CD4-positive, alpha-beta T cell treated with Interleukin-15 for 4 hours (primary cell): ENCODE results near the gene GPR108.
"Not testable (repeated sequence)": the region's sequence is repeated elsewhere in the genome, so short reads cannot be mapped to it uniquely, and the experiment has no call there.

Experiments
- DNase-seq: peaks from one replicate; pipeline ENCODE4 v3.0.0-alpha.2; 2020; ENCODE audit warnings: low spot score

Gene GPR108

GRCh38 chr19:6720369-6721137 is 16.8 kb downstream of the GPR108 start, which contains the start of gene C3:
Gene C3 (minus strand): TSS chr19:6720650. CDS start chr19:6720589, 61 bp downstream.
- no peak for DNase-seq

DNA sequence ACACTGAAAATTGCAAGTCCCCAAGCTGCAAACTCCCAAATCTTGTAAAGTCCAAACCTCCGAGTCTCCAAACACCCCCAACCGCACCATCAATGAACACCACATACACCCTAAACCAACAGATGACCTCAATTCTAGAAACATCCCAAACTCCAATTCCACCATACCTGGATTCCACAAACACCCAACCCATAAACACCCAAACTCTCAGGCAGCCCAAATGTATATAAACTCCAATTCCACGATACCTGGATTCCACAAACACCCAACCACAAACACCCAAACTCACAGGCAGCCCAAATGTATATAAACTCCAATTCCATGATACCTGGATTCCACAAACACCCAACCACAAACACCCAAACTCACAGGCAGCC is 17.4 kb downstream of the GPR108 start:
- DNase-seq, result no peak

GRCh38 chr19:6719540-6719861 is 17.9 kb downstream of the GPR108 start:
- DNase-seq, result no peak

- no peak for DNase-seq
Observed at GRCh38 chr19:6718741-6719539, 18.4 kb downstream of the GPR108 start.

- DNase-seq, result no peak
Observed at GRCh38 chr19:6718111-6718740, 19.2 kb downstream of the GPR108 start.

DNA sequence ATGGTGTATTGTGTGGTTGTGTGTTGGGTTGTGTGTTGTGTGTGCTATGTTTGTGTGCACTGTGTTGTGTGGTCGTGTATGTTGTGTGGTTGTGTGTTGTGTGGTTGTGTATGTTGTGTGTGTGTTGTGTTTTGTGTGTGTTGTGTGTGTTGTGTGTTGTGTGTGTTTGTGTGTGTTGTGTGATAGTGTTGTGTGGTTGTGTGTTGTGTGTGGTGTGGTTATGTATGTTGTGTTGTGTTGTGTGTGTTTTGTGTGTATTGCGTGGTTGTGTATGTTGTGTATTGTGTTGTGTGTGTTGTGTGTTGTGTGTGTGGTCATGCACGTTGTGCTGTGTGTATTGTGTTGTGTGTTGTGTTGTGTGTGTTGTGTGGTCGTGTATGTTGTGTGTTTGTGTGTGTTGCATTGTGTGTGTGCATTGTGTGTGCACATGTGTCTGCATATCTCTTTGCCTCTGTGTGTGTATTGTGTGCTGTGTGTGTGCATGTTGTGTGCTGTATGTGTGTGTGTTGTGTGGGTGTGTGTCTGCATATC is 19.9 kb downstream of the GPR108 start:
- no peak for DNase-seq

- no peak for DNase-seq
Observed at GRCh38 chr19:6717036-6717435, 20.3 kb downstream of the GPR108 start.

GRCh38 chr19:6716610-6716970 is 20.8 kb downstream of the GPR108 start:
- no peak for DNase-seq

GRCh38 chr19:6714749-6715555 is 22.4 kb downstream of the GPR108 start:
- DNase-seq, result no peak

DNA sequence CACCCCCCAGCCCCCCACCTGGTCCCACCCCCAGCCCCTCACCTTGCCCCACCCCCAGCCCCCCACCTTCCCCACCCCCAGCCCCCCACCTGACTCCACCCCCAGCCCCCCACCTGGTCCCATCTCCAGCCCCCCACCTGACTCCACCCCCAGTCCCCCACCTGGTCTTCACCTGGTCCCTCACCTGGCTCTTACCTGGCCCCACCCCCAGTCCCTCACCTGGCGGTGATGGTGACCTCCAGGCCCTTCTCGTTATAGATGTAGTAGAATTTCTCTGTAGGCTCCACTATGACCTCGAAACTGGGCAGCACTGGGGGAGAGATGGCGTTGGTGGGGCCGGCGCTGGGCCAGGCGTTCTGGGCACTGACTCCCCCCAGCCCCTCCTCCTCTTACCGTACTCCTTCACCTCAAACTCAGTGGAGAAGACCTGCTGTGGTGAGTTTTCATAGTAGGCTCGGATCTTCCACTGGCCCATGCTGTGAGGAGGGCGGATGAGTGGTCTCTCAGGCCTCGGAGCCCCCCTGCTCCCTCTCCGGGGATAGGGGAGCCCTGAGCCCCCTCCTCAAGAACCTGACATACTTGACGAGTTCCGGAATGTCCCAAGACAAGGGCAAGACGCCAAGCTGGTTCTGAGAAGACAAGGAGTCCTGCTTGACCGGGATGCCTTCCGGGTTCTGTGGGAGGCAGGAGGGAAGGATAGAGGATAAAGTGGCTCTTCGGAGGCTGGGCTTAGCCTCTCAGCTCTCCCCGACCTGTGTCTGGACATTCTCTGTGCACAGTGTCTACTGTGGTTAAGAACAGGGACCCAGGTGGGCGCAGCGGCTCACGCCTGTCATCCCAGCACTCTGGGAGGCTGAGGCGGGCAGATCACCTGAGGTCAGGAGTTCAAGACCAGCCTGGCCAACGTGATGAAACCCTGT is 23.3 kb downstream of the GPR108 start:
- DNase-seq, result no peak

DNA sequence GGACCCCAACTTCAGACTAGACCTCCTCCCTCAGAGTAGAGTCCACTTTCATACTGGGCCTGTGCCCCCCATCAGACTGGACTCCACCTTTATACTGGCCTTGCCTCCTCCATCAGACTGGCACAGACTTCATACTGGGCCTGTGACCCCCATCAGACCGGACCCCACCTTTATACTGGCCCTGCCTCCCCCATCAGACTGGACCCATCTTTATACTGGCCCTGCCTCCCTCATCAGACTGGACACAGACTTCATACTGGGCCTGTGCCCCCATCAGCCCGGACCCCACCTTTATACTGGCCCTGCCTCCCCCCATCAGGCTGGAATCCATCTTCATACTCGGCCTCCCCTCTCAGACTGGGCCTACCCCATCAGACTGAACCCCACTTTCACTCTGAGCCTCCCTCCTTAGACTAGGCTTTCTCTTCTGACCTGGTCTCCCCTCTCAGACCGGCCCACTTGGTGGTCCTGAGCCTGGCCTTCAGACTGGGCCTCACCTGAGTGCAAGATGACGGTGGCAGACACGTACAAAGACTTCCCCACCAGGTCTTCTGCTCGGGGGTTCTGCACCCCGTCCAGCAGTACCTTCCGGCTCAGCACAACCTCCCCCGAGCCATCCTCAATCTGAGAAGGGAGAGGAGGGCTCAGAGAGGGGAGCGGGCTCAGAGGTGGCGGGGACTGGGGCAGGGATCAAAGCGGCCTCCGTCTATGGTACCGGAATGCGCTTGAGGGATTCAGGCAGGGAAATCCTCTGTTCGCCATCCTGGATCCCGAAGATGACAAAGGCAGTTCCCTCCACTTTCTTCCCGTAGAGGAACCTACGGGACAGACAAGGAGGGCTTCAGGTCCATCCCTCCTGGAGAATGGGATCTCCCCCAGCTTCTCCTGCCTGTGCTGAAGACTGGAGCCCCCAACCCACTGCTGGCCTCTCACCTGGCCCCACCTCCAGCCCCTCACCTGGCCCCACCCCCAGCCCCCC is 24.4 kb downstream of the GPR108 start:
- DNase-seq, result no peak

GRCh38 chr19:6712231-6712630 is 25.1 kb downstream of the GPR108 start:
- no peak for DNase-seq

- DNase-seq, result no peak
Observed at GRCh38 chr19:6711605-6712004, 25.8 kb downstream of the GPR108 start.

- DNase-seq, result no peak
Observed at GRCh38 chr19:6711078-6711361, 26.4 kb downstream of the GPR108 start.

GRCh38 chr19:6710273-6711077 is 26.9 kb downstream of the GPR108 start:
- no peak for DNase-seq

- DNase-seq, result no peak
Observed at GRCh38 chr19:6709549-6709948, 27.8 kb downstream of the GPR108 start.

- DNase-seq, result not testable (repeated sequence)
Observed at GRCh38 chr19:6708913-6709312, 28.5 kb downstream of the GPR108 start.

DNA sequence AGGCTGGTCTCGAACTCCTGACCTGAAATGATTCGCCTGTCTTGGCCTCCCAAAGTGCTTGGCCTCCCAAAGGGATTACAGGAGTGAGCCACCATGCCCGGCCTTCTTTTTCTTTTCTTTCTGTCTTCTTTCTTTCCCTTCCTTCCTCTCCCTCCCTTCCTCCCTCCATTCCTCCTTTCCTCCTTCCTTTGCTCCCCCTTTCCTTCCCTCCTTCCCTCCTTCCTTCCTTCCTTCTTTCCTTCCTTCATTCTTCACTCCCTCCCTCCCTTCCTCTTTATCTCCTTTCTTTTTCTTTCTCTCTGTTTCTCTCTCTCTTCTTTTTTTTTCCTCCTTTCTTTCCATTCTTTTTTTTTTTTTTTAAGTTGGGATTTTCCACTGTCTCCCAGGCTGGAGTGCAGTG is 29.0 kb downstream of the GPR108 start:
- DNase-seq, result no peak

- DNase-seq, result no peak
Observed at GRCh38 chr19:6707658-6708018, 29.7 kb downstream of the GPR108 start.
